ENCODE results near the gene ZSCAN29.

GRCh38 chr15:43325039-43325684 lies 45.7 kb downstream of the ZSCAN29 start:
- TF ChIP-seq CTCF (conservative IDR thresholded peaks at IDR 0.05; ENCODE audit: low read depth, low read length): no peak
- TF ChIP-seq EZH2 (IDR thresholded peaks at IDR 0.05; ENCODE audit: borderline replicate concordance, low read depth, low read length, poor library complexity, severe bottlenecking): no peak
